NCI-H187 treated with DMSO at 0.1 percent for 48 hours (cell line): ENCODE measurements around the gene GNPDA1.

ENCODE experiments used
- DNase-seq: peaks from one replicate; lab custom pipeline; 2025; lab: John Stamatoyannopoulos, UW

GNPDA1 gene

GRCh38 chr5:142023836-142024235, 11.0 kb upstream of the GNPDA1 start:
- no peak for DNase-seq

- DNase-seq, result no peak
These were observed 7.4 kb upstream of the GNPDA1 start for GRCh38 chr5:142020122-142020659.

- DNase-seq, result no peak
These were observed 5.1 kb upstream of the GNPDA1 start for GRCh38 chr5:142017832-142018427.

GRCh38 chr5:142016556-142016955, 3.7 kb upstream of the GNPDA1 start:
- DNase-seq, result no peak

GRCh38 chr5:142015781-142016533, 3.1 kb upstream of the GNPDA1 start:
- DNase-seq, result no peak

- no peak for DNase-seq
These were observed 2.2 kb upstream of the GNPDA1 start for GRCh38 chr5:142014911-142015584.

- no peak for DNase-seq
These were observed 1.1 kb upstream of the GNPDA1 start for GRCh38 chr5:142013734-142014521.

DNA sequence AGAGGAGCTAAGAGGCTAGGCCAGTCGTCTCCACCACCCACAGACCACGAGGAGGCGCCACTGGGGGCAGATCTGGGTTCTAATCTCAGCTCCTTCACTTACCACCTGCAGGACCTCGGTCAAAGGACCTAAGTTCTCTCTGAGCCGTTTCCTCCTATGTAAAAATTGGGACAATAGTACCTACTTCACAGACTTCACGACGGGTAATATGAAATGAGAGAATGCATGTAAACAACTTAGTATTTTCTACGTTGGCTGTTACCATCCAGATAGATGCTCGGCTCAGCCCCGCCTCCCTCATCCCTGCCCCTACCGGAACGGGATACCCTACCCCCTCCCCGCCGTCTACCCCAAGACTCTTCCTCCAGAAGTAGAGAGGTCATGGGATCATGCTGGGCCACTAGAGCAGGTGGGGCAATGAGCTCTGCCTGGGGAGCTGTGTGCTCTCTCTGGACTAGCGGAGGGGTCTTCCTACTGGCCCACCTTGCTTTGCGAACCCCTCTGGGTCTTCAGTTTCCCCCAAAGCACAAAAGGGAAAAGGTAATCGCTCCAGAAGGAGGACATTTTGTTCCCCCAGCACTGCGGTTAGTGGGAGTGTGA, 541 bp downstream of the GNPDA1 start:
- DNase-seq, result no peak

GRCh38 chr5:142011572-142012185, 1.1 kb downstream of the GNPDA1 start:
- DNase-seq, result no peak

GRCh38 chr5:142009886-142010285, 2.9 kb downstream of the GNPDA1 start:
- DNase-seq, result no peak

DNA sequence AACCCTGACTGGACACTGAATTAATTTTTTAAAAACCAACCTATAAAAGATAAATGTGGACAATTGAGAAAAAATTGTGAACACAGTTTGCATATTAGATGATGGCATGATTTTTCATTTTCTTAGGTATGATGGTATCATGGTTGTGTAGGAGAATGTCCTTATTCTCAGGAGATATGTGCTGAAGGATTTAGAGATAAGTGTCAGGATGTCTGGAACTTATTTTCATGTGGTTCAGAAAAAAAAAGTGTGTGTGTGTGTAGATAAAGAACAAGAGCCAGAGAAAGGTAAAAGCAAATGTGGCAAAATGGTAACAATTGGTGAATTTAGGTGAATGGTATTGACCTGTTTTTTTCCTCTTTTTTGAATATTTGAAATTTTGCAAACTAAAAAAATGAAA, 4.0 kb downstream of the GNPDA1 start:
- no peak for DNase-seq

DNA sequence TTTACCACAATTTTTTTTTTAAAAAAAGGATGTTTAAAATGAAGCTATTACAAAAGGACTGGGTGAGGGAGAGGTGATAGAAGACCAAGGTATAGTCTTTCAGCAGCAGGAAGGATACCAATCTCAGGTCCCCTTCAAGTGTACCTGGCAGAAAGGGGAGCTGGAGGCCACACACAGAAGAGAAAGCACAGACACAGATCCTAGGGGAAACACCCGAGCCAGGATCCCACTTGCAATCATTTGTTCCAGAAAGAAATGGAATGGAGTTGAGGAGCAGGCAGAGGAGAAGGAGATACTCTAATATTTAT, 5.6 kb downstream of the GNPDA1 start:
- no peak for DNase-seq

GRCh38 chr5:142006363-142007236, 6.2 kb downstream of the GNPDA1 start:
- DNase-seq, result no peak

- DNase-seq, result no peak
These were observed 9.5 kb downstream of the GNPDA1 start for GRCh38 chr5:142003266-142003800.

GRCh38 chr5:142000704-142001484, 11.9 kb downstream of the GNPDA1 start:
- DNase-seq, result no peak

GRCh38 chr5:142000173-142000572, 12.7 kb downstream of the GNPDA1 start:
- DNase-seq, result no peak

DNA sequence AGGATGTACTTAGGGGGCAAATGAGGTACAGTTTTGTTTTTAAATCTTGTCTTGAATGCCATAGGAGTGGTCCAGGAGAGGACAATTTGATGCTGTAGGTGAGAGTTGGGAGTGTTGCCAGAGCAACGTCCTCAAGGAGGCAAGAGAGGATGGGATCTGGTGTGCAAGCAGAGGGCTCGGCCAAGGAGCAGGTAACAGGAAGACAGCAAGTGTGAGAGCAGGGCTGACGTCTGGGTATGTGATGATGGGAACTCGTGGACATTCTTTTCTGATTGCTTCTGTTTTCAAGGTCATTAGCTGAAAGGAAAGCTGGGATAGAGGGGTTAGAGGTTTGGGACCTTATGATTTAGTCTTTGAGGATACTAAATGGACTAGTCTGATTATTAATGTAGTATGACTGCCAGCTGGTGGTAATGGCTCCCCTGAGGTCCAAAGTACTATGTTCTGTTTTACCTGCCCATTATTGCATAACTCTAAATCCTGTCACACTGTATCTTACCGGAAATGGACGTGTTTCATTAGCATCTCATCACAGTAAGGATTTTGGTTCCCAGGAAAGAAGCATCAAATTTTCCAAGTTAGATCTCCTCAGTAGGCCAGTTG, 15.4 kb downstream of the GNPDA1 start:
- no peak for DNase-seq

- DNase-seq, result no peak
These were observed 17.2 kb downstream of the GNPDA1 start for GRCh38 chr5:141995656-141996055.

DNA sequence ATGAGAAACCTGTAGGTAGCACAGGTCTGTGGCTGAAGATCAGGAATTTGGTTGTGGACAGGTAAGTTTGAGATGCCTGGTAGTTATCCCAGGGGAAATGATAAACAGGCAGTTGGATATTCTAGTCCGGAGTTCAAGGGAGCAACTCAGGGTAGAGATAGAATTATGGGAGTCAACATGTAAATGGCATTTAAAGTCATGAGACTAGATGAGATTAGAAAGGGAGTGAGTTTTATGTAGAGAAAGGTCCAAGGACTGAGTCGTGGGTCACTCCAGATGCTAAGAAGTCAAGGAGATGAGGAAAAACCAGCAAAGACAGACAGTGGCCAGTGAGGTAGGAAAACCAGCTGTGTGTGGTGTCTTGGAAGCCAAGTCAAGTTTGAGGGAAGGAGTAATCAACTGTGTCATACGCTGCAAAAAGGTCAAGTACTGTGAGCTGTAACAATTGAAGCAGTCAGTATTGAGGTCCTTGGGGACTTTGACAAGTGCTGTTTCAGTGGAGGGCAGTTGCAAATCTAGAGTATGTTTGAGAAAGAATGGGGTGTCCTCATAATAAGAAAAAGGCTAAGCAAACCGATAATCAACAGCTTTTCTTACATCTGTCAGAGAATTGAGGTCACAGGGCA, 18.2 kb downstream of the GNPDA1 start:
- no peak for DNase-seq
